Subcutaneous abdominal adipose tissue (tissue), 5 donors: Measurements from ENCODE around the gene URB2.

ENCODE experiments used
- H3K27ac ChIP-seq: one replicate; pipeline ENCODE4 v1.7.0; 2013; ENCODE audit warnings: low read depth, mild to moderate bottlenecking, inconsistent platforms, low read length, moderate library complexity
- H3K27me3 ChIP-seq, 5 donors: one replicate each; pipeline ENCODE4 v1.7.0; 2013; ENCODE audit warnings: low read length in 5 of 5, inconsistent platforms in 1 of 5; ENCODE audit not compliant: control insufficient read depth in 5 of 5, insufficient read depth in 4 of 5
- H3K36me3 ChIP-seq, 5 donors: one replicate each; pipeline ENCODE4 v1.7.0; 2013; ENCODE audit warnings: low read length in 5 of 5; ENCODE audit not compliant: control insufficient read depth in 5 of 5, insufficient read depth in 5 of 5
- H3K4me1 ChIP-seq, 5 donors: one replicate each; pipeline ENCODE4 v1.7.0; 2013; ENCODE audit warnings: low read length in 5 of 5, mild to moderate bottlenecking in 3 of 5, moderate library complexity in 1 of 5; ENCODE audit not compliant: control insufficient read depth in 5 of 5, insufficient read depth in 5 of 5
- H3K4me3 ChIP-seq, 5 donors: one replicate each; pipeline ENCODE4 v1.7.0; 2013; ENCODE audit warnings: low read length in 5 of 5, low read depth in 1 of 5
- H3K9ac ChIP-seq, 5 donors: one replicate each; pipeline ENCODE4 v1.7.0; 2013; ENCODE audit warnings: low read length in 5 of 5, mild to moderate bottlenecking in 4 of 5, moderate library complexity in 3 of 5
- H3K9me3 ChIP-seq, 5 donors: one replicate each; pipeline ENCODE4 v1.7.0; 2013; ENCODE audit warnings: low read length in 5 of 5; ENCODE audit not compliant: control insufficient read depth in 5 of 5
- donor health status: healthy.
- donor health status: healthy.
- donor health status: healthy.
- donor health status: healthy.
- donor health status: healthy.

URB2 gene

DNA sequence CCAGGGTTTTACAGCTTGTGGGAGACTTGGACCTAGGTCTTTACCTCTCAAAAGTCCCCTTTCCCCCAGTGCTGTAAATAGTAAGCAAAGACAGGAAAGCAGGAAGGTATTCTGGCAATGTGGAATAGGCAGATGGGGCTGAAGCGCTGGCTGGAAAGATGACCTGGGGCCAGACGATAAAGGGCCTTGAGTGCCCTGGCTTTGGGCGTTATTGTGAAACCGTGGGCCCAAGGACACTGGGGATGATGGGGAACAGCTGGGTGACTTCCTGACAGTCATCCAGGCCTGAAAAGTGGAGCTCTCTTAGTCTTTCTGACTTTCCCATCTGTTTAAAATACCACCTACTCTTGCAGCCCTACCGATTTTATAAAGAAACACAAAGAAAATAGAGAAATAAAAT is 16.3 kb downstream of the URB2 start:
- Histone ChIP-seq H3K27me3 (no peaks in the 10 kb centered on the region), H3K4me1 (peaks cover 2 to 62% (median 44%) of the 10 kb centered on the region in 5 donors), H3K27ac (peak overlapping the region; percentile 60), H3K4me3 (no peak overlapping the region), H3K9ac (no peak overlapping the region), H3K36me3 (peaks cover 1 to 54% (median 31%) of the 10 kb centered on the region in 5 donors), H3K9me3 (no peaks in the 10 kb centered on the region)

DNA sequence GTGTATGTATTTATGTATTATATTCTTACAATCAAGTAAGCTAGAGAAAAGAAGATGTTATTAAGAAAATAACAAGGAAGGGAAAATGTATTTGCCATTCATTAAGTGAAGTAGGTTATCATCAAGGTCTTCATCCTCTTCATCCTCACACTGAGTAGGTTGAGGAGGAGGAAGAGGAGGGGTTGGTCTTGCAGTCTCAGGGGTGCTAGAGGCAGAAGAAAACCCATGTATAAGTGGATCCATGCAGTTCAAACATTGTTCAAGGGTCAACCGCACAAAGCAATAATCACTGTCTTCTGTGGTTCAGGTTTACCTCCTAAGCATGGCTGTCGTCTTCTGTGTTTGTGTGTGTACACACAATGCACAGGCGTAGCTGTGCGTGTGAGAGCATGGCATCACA is 16.9 kb downstream of the URB2 start:
- Histone ChIP-seq H3K4me3 (no peak overlapping the region), H3K27me3 (no peaks in the 10 kb centered on the region), H3K27ac (peak overlapping the region; percentile 60), H3K9me3 (no peaks in the 10 kb centered on the region), H3K36me3 (peaks cover 0 to 54% (median 31%) of the 10 kb centered on the region in 5 donors), H3K4me1 (peaks cover 2 to 62% (median 44%) of the 10 kb centered on the region in 5 donors), H3K9ac (no peak overlapping the region)

DNA sequence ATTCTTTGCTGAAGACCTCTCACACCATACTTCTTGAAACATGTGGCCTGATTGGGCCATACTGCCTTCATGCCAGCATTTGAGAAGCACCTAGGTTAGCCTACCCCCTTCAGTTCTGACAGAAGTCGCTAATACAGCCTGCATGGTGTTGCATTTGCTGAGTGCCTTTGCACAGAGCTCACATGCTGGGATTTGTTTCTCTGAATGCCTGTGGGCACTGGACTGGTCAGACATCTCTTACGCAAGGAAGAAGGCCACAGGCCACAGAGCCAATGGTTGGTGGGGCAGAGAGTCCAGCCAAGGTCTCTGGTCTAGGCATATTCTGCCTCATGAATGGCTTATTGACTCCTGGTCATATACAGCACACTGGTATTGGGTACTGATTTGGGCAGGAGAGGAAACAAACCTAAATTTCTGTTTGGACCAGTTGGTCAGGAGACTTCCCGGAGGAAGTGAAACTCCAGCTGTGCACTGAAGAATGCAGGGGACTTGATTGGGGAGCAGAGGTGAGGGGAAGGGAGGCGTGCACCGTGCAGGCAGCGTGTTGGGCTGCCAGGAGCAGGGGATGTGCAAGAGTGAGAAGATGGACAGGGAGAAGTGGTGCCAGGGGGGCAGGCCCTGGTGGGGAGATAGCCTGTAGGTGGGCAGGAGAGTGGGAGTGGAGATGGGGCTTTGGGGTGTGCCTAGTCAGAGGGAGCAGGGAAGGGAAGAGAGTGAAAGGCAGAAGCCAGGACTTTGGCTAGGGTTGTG is 18.1 kb downstream of the URB2 start:
- H3K36me3 ChIP-seq = peaks cover 12 to 57% (median 37%) of the 10 kb centered on the region in 5 donors
- peak overlapping the region in 3 of 5 donors; percentile 12 to 39 (median 28) for H3K9ac ChIP-seq

GRCh38 chr1:229645324-229645993 is 19.4 kb downstream of the URB2 start:
- Histone ChIP-seq H3K4me3 (peak overlapping the region in 1 of 5 donors; percentile 6), H3K4me1 (peaks cover 2 to 64% (median 44%) of the 10 kb centered on the region in 5 donors), H3K27ac (peak overlapping the region; percentile 60), H3K36me3 (peaks cover 13 to 63% (median 45%) of the 10 kb centered on the region in 5 donors), H3K27me3 (no peaks in the 10 kb centered on the region), H3K9me3 (no peaks in the 10 kb centered on the region), H3K9ac (peak overlapping the region in 3 of 5 donors; percentile 1 to 3 (median 2))

More for the DNA sequence above, 18.1 kb downstream of the URB2 start:
- Histone ChIP-seq H3K4me3 (peak overlapping the region in 1 of 5 donors; percentile 5), H3K4me1 (peaks cover 2 to 62% (median 44%) of the 10 kb centered on the region in 5 donors), H3K27me3 (no peaks in the 10 kb centered on the region), H3K27ac (peak overlapping the region; percentile 60), H3K9me3 (no peaks in the 10 kb centered on the region)

GRCh38 chr1:229648406-229648805 is 22.4 kb downstream of the URB2 start:
- Histone ChIP-seq H3K4me3 (no peak overlapping the region), H3K9ac (no peak overlapping the region), H3K36me3 (peaks cover 16 to 78% (median 60%) of the 10 kb centered on the region in 5 donors)

DNA sequence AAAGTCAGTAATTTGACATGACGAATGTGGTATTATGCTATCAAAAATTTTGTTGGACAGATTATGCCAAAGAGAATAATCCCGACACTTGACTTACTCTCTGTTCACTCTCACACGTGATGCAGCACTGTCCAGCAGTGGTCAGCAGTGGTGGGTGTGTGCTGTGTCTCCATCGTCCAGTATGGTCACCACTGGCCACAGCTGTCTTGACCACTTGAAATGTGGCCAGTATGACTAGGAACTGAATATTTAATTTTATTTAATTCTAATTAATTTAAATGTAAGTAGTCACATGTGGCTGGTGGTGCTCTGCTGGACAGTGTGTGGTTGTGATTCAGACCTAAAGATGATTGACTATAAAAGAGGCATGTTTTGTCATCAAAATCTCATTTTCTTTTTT is 24.0 kb downstream of the URB2 start:
- no peaks in the 10 kb centered on the region for H3K9me3 ChIP-seq
- no peak overlapping the region for H3K4me3 ChIP-seq
- H3K27me3 ChIP-seq = no peaks in the 10 kb centered on the region
- H3K9ac ChIP-seq = no peak overlapping the region
- H3K36me3 ChIP-seq = peaks cover 16 to 80% (median 68%) of the 10 kb centered on the region in 5 donors
- no peak overlapping the region for H3K27ac ChIP-seq
- peaks cover 0 to 33% (median 10%) of the 10 kb centered on the region in 5 donors for H3K4me1 ChIP-seq

More at GRCh38 chr1:229648406-229648805, 22.4 kb downstream of the URB2 start:
- Histone ChIP-seq H3K27ac (no peak overlapping the region), H3K4me1 (peaks cover 2 to 50% (median 26%) of the 10 kb centered on the region in 5 donors), H3K9me3 (no peaks in the 10 kb centered on the region), H3K27me3 (no peaks in the 10 kb centered on the region)

DNA sequence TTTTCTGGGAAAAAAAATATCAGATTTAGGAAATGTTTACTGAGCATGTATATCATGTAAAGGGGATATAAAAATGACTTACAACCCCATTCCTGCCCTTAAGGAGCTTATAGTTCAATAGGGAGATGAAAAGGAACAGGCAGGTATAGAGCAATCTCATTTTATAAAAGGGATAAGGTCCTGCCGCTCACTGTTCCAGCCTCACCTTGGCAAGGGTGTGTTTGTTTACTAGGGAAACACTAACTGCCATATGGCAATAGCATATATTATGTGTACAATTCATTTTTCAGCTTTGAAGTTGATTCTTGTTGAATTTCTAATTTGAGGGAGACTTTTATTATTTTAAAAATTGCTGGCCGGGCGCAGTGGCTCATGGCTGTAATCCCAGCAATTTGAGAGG is 25.5 kb downstream of the URB2 start:
- peaks cover 0 to 20% (median 0%) of the 10 kb centered on the region in 5 donors for H3K4me1 ChIP-seq
- H3K9ac ChIP-seq = no peak overlapping the region
- H3K9me3 ChIP-seq = no peaks in the 10 kb centered on the region
- H3K27ac ChIP-seq = no peak overlapping the region
- no peak overlapping the region for H3K4me3 ChIP-seq
- no peaks in the 10 kb centered on the region for H3K27me3 ChIP-seq
- H3K36me3 ChIP-seq = peaks cover 18 to 77% (median 64%) of the 10 kb centered on the region in 5 donors

DNA sequence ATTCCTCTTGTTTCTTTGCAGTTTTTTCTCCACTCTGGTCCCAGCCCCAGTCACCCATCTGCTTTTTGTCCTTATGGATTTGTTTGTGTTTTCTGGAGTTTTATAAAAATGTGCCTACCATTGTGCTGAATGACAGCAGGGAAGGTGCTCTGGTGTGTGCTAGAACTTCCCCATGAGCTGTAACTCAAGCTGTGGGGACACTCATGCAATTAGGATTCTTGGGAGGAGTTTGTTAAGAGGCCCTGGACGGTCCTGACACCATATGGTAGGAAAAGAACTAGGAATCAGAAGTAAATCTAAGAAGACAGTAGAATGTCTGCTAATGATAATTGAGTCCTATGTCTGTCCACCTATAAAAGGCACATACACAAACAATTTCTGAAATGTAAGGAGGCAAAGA is 27.4 kb downstream of the URB2 start:
- H3K4me1 ChIP-seq = peaks cover 0 to 20% (median 0%) of the 10 kb centered on the region in 5 donors
- H3K36me3 ChIP-seq = peaks cover 22 to 75% (median 54%) of the 10 kb centered on the region in 5 donors
- H3K9me3 ChIP-seq = no peaks in the 10 kb centered on the region
- no peak overlapping the region for H3K9ac ChIP-seq
- no peak overlapping the region for H3K27ac ChIP-seq
- H3K4me3 ChIP-seq = no peak overlapping the region
- no peaks in the 10 kb centered on the region for H3K27me3 ChIP-seq

GRCh38 chr1:229655781-229656180 is 29.7 kb downstream of the URB2 start:
- Histone ChIP-seq H3K36me3 (peaks cover 22 to 72% (median 48%) of the 10 kb centered on the region in 5 donors), H3K9ac (no peak overlapping the region), H3K4me3 (no peak overlapping the region), H3K27ac (no peak overlapping the region), H3K4me1 (peaks cover 0 to 11% (median 0%) of the 10 kb centered on the region in 5 donors), H3K9me3 (no peaks in the 10 kb centered on the region), H3K27me3 (no peaks in the 10 kb centered on the region)
